Epithelial cell of prostate (primary cell): ENCODE results near the gene PKP3.
"Not testable (repeated sequence)": the region's sequence is repeated elsewhere in the genome, so short reads cannot be mapped to it uniquely, and the experiment has no call there.

ENCODE experiments used
- DNase-seq: peaks from one replicate; pipeline ENCODE4 v3.0.0-alpha.2; 2011; ENCODE audit warnings: low read depth, low spot score
- H3K27ac ChIP-seq: fragments of 450-650 bp; 2 replicates; pipeline ENCODE4 v1.5.1; 2017; ENCODE audit warnings: mild to moderate bottlenecking

The PKP3 gene

GRCh38 chr11:362642-363442 lies 31.2 kb upstream of the PKP3 start:
- no peak overlapping the region for H3K27ac ChIP-seq
- no peak for DNase-seq

GRCh38 chr11:363443-363805 lies 30.6 kb upstream of the PKP3 start:
- not testable (repeated sequence) for H3K27ac ChIP-seq, DNase-seq

GRCh38 chr11:363948-364761 lies 29.9 kb upstream of the PKP3 start:
- peak; percentile 66 for DNase-seq
- H3K27ac ChIP-seq, result peak overlapping the region; percentile 34

- DNase-seq, result no peak
- no peak overlapping the region for H3K27ac ChIP-seq
Observed at GRCh38 chr11:364991-365725, 28.9 kb upstream of the PKP3 start.

GRCh38 chr11:365831-366230 lies 28.2 kb upstream of the PKP3 start:
- DNase-seq, result no peak
- H3K27ac ChIP-seq, result no peak overlapping the region

- no peak overlapping the region for H3K27ac ChIP-seq
Observed at GRCh38 chr11:367956-368413, 26.0 kb upstream of the PKP3 start.

GRCh38 chr11:368414-369335 lies 25.3 kb upstream of the PKP3 start:
- H3K27ac ChIP-seq, result no peak overlapping the region
- DNase-seq, result no peak

More at GRCh38 chr11:367956-368413, 26.0 kb upstream of the PKP3 start:
- DNase-seq, result no peak

- no peak for DNase-seq
- no peak within 1 kb of the TSS for H3K27ac ChIP-seq
Observed at GRCh38 chr11:369336-370018, 24.5 kb upstream of the PKP3 start, which contains the start of gene B4GALNT4. Gene B4GALNT4 (plus strand): TSS chr11:369499. CDS start chr11:369804, 305 bp downstream.

GRCh38 chr11:370070-370941 lies 23.7 kb upstream of the PKP3 start:
- no peak overlapping the region for H3K27ac ChIP-seq
- no peak for DNase-seq

GRCh38 chr11:371051-371450 lies 23.0 kb upstream of the PKP3 start:
- no peak overlapping the region for H3K27ac ChIP-seq
- no peak for DNase-seq

GRCh38 chr11:371716-372590 lies 22.1 kb upstream of the PKP3 start:
- no peak for DNase-seq

GRCh38 chr11:372809-373715 lies 20.9 kb upstream of the PKP3 start:
- H3K27ac ChIP-seq, result no peak overlapping the region
- DNase-seq, result no peak

More at GRCh38 chr11:371716-372590, 22.1 kb upstream of the PKP3 start:
- no peak overlapping the region for H3K27ac ChIP-seq

- H3K27ac ChIP-seq, result no peak overlapping the region
- DNase-seq, result no peak
Observed at GRCh38 chr11:373716-374551, 20.1 kb upstream of the PKP3 start.

GRCh38 chr11:375065-376025 lies 18.7 kb upstream of the PKP3 start:
- DNase-seq, result no peak
- H3K27ac ChIP-seq, result no peak overlapping the region
